RWPE2 (cell line): ENCODE data around the gene UQCRH.

ENCODE experiments used
- ATAC-seq: fragments of 200-7000 bp; cut with Tn5 transposase; 3 replicates; pipeline ENCODE4 v1.9.1; 2021; ENCODE audit warnings: low read depth
- DNase-seq: peaks from one replicate; pipeline ENCODE4 v3.0.0-alpha.2; 2020; ENCODE audit warnings: low spot score
- H3K27ac ChIP-seq: fragments of 450-650 bp; 2 replicates; pipeline ENCODE4 v1.5.1; 2017; ENCODE audit warnings: mild to moderate bottlenecking; ENCODE audit not compliant: poor library complexity, severe bottlenecking
- H3K27me3 ChIP-seq: fragments of 250-450 bp; sonication (Bioruptor Pico); 2 replicates; pipeline ENCODE4 v1.5.1; 2021; ENCODE audit warnings: mild to moderate bottlenecking, moderate library complexity; ENCODE audit not compliant: insufficient read depth, poor library complexity, severe bottlenecking
- H3K36me3 ChIP-seq: fragments of 250-450 bp; sonication (Bioruptor Pico); 2 replicates; pipeline ENCODE4 v1.5.1; 2020; ENCODE audit warnings: low read depth, mild to moderate bottlenecking, moderate library complexity
- H3K4me1 ChIP-seq: fragments of 250-450 bp; sonication (Bioruptor Pico); 2 replicates; pipeline ENCODE4 v1.5.1; 2021; ENCODE audit warnings: mild to moderate bottlenecking, moderate library complexity; ENCODE audit not compliant: insufficient read depth, poor library complexity, severe bottlenecking
- H3K4me3 ChIP-seq: fragments of 250-450 bp; sonication (Bioruptor Pico); 2 replicates; pipeline ENCODE4 v1.5.1; 2021; ENCODE audit warnings: mild to moderate bottlenecking, moderate library complexity; ENCODE audit not compliant: severe bottlenecking
- H3K9me3 ChIP-seq: fragments of 250-450 bp; sonication (Bioruptor Pico); 2 replicates; pipeline ENCODE4 v1.5.1; 2021; ENCODE audit warnings: mild to moderate bottlenecking, moderate library complexity; ENCODE audit not compliant: severe bottlenecking
- TF ChIP-seq, protein P1 (sequence below): fragments of 450-650 bp; IDR thresholded peaks from one replicate; pipeline ENCODE4 v1.5.1; 2017; ENCODE audit warnings: mild to moderate bottlenecking, moderate library complexity; ENCODE audit not compliant: poor library complexity, severe bottlenecking

UQCRH gene

DNA sequence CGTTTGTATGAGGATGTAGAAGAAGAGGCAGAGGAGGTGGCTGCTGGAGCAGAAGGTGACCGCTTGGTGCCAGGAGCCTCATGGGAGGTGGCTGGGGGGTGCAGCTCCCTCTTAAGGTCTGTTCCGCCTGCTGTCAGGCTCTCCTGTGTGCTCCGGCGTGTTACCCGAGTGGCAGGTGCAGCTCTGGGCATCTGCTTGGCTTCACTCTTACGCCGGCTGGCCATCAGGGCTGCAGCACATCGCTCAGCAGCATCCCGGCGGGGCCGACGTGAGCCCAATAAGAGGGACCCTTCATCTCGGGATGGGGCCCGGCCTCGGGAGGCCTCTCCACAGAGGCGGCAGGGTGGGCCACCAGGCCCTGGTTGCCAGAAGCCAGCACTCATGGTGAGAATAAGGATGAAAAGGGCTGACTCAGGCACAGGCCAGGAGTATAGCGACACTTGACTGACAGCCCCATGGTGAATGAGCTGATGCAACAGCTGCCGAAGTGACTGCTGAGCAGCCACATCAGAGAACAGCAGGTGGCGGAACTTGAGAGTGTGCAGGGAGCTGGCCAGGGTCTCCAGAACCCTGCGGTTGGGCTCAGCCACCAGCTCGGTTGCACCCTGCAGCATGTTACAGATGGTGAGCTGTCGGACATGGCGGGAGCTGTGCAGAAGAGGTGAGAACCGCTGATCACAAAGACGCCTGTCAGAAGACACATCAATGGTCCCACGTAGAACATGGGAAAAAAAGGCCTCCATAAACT, 17.6 kb upstream of the UQCRH start:
- no peaks in the 10 kb centered on the region for H3K27me3 ChIP-seq
- H3K36me3 ChIP-seq, result peaks cover 53% of the 10 kb centered on the region
- no peak overlapping the region for H3K4me3 ChIP-seq
- no peaks in the 10 kb centered on the region for H3K9me3 ChIP-seq
- TF ChIP-seq, protein P1, sequence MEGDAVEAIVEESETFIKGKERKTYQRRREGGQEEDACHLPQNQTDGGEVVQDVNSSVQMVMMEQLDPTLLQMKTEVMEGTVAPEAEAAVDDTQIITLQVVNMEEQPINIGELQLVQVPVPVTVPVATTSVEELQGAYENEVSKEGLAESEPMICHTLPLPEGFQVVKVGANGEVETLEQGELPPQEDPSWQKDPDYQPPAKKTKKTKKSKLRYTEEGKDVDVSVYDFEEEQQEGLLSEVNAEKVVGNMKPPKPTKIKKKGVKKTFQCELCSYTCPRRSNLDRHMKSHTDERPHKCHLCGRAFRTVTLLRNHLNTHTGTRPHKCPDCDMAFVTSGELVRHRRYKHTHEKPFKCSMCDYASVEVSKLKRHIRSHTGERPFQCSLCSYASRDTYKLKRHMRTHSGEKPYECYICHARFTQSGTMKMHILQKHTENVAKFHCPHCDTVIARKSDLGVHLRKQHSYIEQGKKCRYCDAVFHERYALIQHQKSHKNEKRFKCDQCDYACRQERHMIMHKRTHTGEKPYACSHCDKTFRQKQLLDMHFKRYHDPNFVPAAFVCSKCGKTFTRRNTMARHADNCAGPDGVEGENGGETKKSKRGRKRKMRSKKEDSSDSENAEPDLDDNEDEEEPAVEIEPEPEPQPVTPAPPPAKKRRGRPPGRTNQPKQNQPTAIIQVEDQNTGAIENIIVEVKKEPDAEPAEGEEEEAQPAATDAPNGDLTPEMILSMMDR, result no peak
- H3K4me1 ChIP-seq, result peaks cover 11% of the 10 kb centered on the region
- ATAC-seq, result no peak
- no peak overlapping the region for H3K27ac ChIP-seq
- no peak for DNase-seq

DNA sequence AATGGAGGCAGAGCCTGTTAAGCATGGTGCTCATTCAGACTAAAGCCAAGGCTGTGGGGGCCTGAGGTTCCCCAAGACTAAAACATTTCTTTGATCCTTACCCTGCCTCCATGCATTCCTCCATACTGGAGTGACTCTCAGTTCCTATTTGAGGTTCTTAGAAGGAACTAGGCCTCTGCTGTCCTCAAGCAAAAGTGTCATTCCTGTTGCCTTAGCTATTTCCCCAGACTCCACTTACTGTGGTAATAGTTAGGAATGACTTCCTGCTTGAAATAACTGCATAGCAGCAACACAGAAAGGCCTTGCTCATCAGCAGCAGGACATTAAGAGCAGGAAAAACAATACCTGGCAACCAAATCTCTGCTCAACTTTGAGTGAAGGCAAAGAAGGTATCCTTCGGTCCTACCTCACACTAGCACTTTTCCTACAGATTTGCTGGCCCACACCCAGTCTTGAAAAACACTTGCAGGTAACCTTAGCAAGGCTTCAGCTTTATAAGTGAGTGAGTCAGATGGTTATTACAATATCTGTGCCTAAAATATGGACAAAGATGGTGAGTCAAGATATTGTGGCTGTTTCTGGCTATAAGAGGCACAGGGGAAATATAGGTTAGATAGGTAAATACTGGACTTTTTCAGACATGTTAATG, 14.9 kb upstream of the UQCRH start:
- peak overlapping the region; percentile 64 for H3K27ac ChIP-seq
- H3K4me1 ChIP-seq, result peaks cover 11% of the 10 kb centered on the region
- peak; percentile 69 for ATAC-seq
- no peak for DNase-seq
- H3K36me3 ChIP-seq, result peaks cover 54% of the 10 kb centered on the region
- H3K27me3 ChIP-seq, result no peaks in the 10 kb centered on the region
- H3K9me3 ChIP-seq, result no peaks in the 10 kb centered on the region
- H3K4me3 ChIP-seq, result no peak overlapping the region
- TF ChIP-seq, protein P1, result no peak

DNA sequence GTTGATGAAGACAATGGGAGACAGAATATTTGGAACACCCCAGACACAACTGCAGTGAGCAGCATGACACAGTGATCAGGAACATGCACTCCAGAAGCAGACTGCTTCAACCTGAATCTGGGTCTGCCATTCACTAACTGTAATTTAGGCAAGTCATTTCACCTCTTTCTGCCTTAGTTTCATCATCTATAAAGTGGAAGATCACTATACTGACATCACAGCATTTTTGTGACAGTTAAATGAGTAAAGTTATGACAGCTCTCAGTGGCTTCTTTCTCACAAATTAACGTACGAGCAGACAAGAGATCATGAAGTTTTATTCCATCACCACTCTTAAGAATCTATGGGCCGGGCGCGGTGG, 14.4 kb upstream of the UQCRH start:
- Histone ChIP-seq H3K4me3 (no peak overlapping the region), H3K9me3 (no peaks in the 10 kb centered on the region), H3K36me3 (peaks cover 59% of the 10 kb centered on the region), H3K4me1 (peaks cover 11% of the 10 kb centered on the region), H3K27me3 (no peaks in the 10 kb centered on the region), H3K27ac (peak overlapping the region; percentile 64)
- TF ChIP-seq, protein P1, result no peak
- no peak for ATAC-seq
- DNase-seq, result no peak

DNA sequence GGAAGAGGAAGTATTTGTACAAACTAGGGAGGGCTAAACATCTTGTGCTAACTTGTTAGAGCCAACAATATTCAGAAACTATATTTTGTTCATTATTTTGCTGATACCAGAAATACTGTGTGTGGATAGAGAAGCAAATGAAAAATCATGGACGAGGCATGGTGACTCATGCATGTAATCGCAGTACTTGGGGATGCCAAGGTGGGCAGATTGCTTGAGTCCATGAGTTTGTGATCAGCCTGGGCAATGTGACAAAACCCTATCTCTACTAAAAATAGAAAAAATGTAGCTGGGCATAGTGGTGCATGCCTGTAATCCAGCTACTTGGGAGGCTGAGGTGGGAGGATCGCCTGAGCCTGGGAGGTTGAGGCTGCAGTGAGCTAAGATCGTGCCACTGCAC, 13.5 kb upstream of the UQCRH start:
- no peaks in the 10 kb centered on the region for H3K27me3 ChIP-seq
- no peak for DNase-seq
- TF ChIP-seq, protein P1, result no peak
- H3K36me3 ChIP-seq, result peaks cover 60% of the 10 kb centered on the region
- no peak overlapping the region for H3K4me3 ChIP-seq
- H3K9me3 ChIP-seq, result no peaks in the 10 kb centered on the region
- no peak for ATAC-seq
- H3K4me1 ChIP-seq, result peaks cover 11% of the 10 kb centered on the region
- H3K27ac ChIP-seq, result peak overlapping the region; percentile 64

DNA sequence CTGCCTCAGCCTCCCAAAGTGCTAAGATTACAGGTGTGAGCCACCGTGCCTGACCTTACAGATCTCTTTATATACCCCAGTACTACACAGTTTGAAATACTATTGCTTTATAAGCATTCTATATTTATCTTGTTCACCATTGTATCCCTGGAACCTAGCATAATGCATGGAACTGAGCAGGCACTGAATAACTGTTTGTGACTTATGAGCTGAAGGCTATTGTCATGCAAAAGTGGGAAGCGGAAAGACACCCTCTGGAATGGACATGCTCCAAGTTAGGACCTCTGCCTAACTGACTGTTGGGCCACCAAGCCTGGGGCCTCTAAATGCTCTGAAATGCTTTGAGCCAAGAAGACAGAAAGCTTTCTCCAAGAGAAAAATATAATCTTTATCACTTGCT, 8.2 kb upstream of the UQCRH start:
- TF ChIP-seq, protein P1, result no peak
- H3K4me1 ChIP-seq, result no peaks in the 10 kb centered on the region
- DNase-seq, result no peak
- no peak for ATAC-seq
- H3K9me3 ChIP-seq, result no peaks in the 10 kb centered on the region
- H3K36me3 ChIP-seq, result peaks cover 56% of the 10 kb centered on the region
- H3K27me3 ChIP-seq, result no peaks in the 10 kb centered on the region
- H3K27ac ChIP-seq, result no peak overlapping the region
- no peak overlapping the region for H3K4me3 ChIP-seq
